MCF 10A (cell line): ENCODE results near the gene GEMIN7. TPM values are rescaled to one million over a fixed set of nuclear protein-coding genes. Genes with fewer than 3 reads are reported as not detected.

Source experiments
- BruUV-seq: library from RNA; stranded (reverse); fragments of 400-500 nt; replicated peaks from 2 replicates; lab custom pipeline; 2021; lab: Mats Ljungman, UMichigan
- CTCF ChIA-PET: fragments of 300-600 bp; sonication (Branson Sonifier 250); formaldehyde crosslinking; extraction: SDS; loops from one replicate; lab custom pipeline; 2021; ENCODE audit warnings: antibody characterized with exemption, inconsistent platforms; lab: Yijun Ruan, JAX
- POLR2A ChIA-PET: fragments of 300-600, 350-650 bp; sonication (Branson Sonifier 250); formaldehyde crosslinking; extraction: SDS; loops from one replicate; lab custom pipeline; 2020; ENCODE audit warnings: antibody characterized with exemption, inconsistent platforms; lab: Yijun Ruan, JAX
- DNase-seq: peaks from one replicate; pipeline ENCODE4 v3.0.0-alpha.2; 2018; ENCODE audit not compliant: unreplicated experiment
- H3K27ac Mint-ChIP-seq: one replicate; pipeline ENCODE4 v1.8.0; 2022; ENCODE audit warnings: mild to moderate bottlenecking, low read depth, mixed read lengths; ENCODE audit not compliant: unreplicated experiment
- H3K27me3 Mint-ChIP-seq: one replicate; pipeline ENCODE4 v1.8.0; 2022; ENCODE audit warnings: mixed read lengths; ENCODE audit not compliant: insufficient read depth, unreplicated experiment
- H3K36me3 Mint-ChIP-seq: one replicate; pipeline ENCODE4 v1.8.0; 2022; ENCODE audit warnings: mild to moderate bottlenecking, moderate library complexity, mixed read lengths; ENCODE audit not compliant: insufficient read depth, unreplicated experiment
- H3K4me1 Mint-ChIP-seq: one replicate; pipeline ENCODE4 v1.8.0; 2022; ENCODE audit warnings: mixed read lengths; ENCODE audit not compliant: insufficient read depth, unreplicated experiment
- H3K4me3 Mint-ChIP-seq: one replicate; pipeline ENCODE4 v1.8.0; 2022; ENCODE audit warnings: mild to moderate bottlenecking, moderate library complexity, mixed read lengths; ENCODE audit not compliant: unreplicated experiment
- H3K9me3 Mint-ChIP-seq: one replicate; pipeline ENCODE4 v1.8.0; 2022; ENCODE audit warnings: mixed read lengths; ENCODE audit not compliant: unreplicated experiment
- intact Hi-C: fragments of 100-400 bp; cut with micrococcal nuclease; formaldehyde crosslinking; loops from 2 replicates; pipeline ENCODE4 v1.14.1; 2022
- total RNA-seq: library from RNA; stranded (reverse); gene quantifications from 2 replicates; pipeline ENCODE4 v1.2.3, GENCODE V29; 2022
- TF ChIP-seq, protein P1 (sequence below): fragments of 200-600 bp; IDR thresholded peaks from one replicate; pipeline ENCODE4 v1.8.0; 2022; ENCODE audit warnings: antibody characterized with exemption, mild to moderate bottlenecking; ENCODE audit not compliant: unreplicated experiment

Gene GEMIN7
- total RNA-seq, 1 experiment from 2014 or later: 21.0 TPM

GRCh38 chr19:45136507-45137178 is 57.6 kb downstream of the GEMIN7 start:
- POLR2A ChIA-PET: no interaction called here
- Mint-ChIP-seq H3K27me3 (no peaks in the 10 kb centered on the region), H3K27ac (no peak overlapping the region), H3K4me1 (peaks cover 6% of the 10 kb centered on the region), H3K4me3 (no peak overlapping the region), H3K9me3 (no peaks in the 10 kb centered on the region), H3K36me3 (peaks cover 14% of the 10 kb centered on the region)
- TF ChIP-seq, protein P1, sequence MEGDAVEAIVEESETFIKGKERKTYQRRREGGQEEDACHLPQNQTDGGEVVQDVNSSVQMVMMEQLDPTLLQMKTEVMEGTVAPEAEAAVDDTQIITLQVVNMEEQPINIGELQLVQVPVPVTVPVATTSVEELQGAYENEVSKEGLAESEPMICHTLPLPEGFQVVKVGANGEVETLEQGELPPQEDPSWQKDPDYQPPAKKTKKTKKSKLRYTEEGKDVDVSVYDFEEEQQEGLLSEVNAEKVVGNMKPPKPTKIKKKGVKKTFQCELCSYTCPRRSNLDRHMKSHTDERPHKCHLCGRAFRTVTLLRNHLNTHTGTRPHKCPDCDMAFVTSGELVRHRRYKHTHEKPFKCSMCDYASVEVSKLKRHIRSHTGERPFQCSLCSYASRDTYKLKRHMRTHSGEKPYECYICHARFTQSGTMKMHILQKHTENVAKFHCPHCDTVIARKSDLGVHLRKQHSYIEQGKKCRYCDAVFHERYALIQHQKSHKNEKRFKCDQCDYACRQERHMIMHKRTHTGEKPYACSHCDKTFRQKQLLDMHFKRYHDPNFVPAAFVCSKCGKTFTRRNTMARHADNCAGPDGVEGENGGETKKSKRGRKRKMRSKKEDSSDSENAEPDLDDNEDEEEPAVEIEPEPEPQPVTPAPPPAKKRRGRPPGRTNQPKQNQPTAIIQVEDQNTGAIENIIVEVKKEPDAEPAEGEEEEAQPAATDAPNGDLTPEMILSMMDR: no peak
- CTCF ChIA-PET: interaction anchor here (0.7 to 3.1 kb wide), 2 partner anchors 10 to 14 kb away, joined by 4 to 19 read pairs; no protein-coding TSS in a partner anchor
- no peak for DNase-seq
- no TSS peak for BruUV-seq
- intact Hi-C loops: no loop called here

GRCh38 chr19:45137179-45137761 is 58.2 kb downstream of the GEMIN7 start:
- H3K9me3 Mint-ChIP-seq: no peaks in the 10 kb centered on the region
- CTCF ChIA-PET: interaction anchor here (3.1 kb wide), 1 partner anchor 11 kb away, joined by 19 read pairs; no protein-coding TSS in a partner anchor

DNA sequence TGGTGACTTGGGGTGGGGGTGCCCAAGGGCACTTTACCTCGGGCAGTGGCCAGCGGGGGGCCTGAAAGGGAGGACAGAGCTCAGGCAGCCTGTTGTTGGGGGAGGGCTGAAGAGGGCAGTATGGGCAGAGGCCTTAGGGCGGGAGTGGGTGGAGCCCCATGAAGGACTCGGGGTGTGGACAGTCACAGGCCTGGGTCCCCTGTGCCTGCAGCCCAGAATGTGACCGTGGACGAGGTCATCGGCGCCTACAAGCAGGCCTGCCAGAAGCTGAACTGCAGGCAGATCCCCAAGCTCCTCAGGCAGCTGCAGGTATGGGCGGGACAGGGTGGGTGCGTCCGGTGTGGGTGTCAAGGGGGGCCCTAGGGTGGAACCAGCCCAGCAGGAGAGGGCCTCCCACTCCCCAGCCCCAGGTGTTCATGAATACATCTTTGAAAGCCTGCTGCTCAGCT is 59.3 kb downstream of the GEMIN7 start:
- BruUV-seq: no TSS peak
- intact Hi-C loops: no loop called here
- no peak for DNase-seq
- Mint-ChIP-seq H3K4me1 (peaks cover 6% of the 10 kb centered on the region), H3K27ac (no peak overlapping the region), H3K27me3 (no peaks in the 10 kb centered on the region), H3K36me3 (peaks cover 22% of the 10 kb centered on the region), H3K9me3 (no peaks in the 10 kb centered on the region), H3K4me3 (no peak overlapping the region)
- ChIA-PET POLR2A (no interaction called here), CTCF (no interaction called here)
- TF ChIP-seq, protein P1: no peak

More at GRCh38 chr19:45137179-45137761, 58.2 kb downstream of the GEMIN7 start:
- intact Hi-C loops: no loop called here
- Mint-ChIP-seq H3K4me1 (peaks cover 6% of the 10 kb centered on the region), H3K4me3 (no peak overlapping the region), H3K36me3 (peaks cover 16% of the 10 kb centered on the region), H3K27me3 (no peaks in the 10 kb centered on the region), H3K27ac (no peak overlapping the region)
- DNase-seq: no peak
- POLR2A ChIA-PET: no interaction called here
- no TSS peak for BruUV-seq
- TF ChIP-seq, protein P1: no peak

- peaks cover 6% of the 10 kb centered on the region for H3K4me1 Mint-ChIP-seq
- TF ChIP-seq, protein P1: no peak
- no peaks in the 10 kb centered on the region for H3K9me3 Mint-ChIP-seq
- H3K4me3 Mint-ChIP-seq: no peak overlapping the region
- H3K36me3 Mint-ChIP-seq: peaks cover 22% of the 10 kb centered on the region
- intact Hi-C loops: no loop called here
- no peaks in the 10 kb centered on the region for H3K27me3 Mint-ChIP-seq
- ChIA-PET CTCF (interaction anchor here (0.6 to 1.1 kb wide), 3 partner anchors 25 to 47 kb away, joined by 3 to 4 read pairs (median 4); no protein-coding TSS in a partner anchor), POLR2A (interaction anchor here (0.6 kb wide), 1 partner anchor 130 kb away, joined by 4 read pairs; no protein-coding TSS in a partner anchor)
- DNase-seq: no peak
- no TSS peak for BruUV-seq
- H3K27ac Mint-ChIP-seq: peak overlapping the region; percentile 54
Measured at GRCh38 chr19:45139286-45140143, 60.5 kb downstream of the GEMIN7 start.
